Measurements from ENCODE around the gene SORCS1.

The SORCS1 gene

GRCh38 chr10:106815427-106816043, 349.0 kb downstream of the SORCS1 start:
- H2AFZ ChIP-seq (ENCODE audit: low read depth, low read length) = no peak overlapping the region
- H3K4me1 ChIP-seq (ENCODE audit: insufficient read depth, low read length) = peaks cover 2% of the 10 kb centered on the region
- H3K36me3 ChIP-seq (ENCODE audit: insufficient read depth, low read length) = no peaks in the 10 kb centered on the region
- no peaks in the 10 kb centered on the region for H3K27me3 ChIP-seq (ENCODE audit: insufficient read depth, low read length)
- no peak overlapping the region for H3K4me3 ChIP-seq (ENCODE audit: low read length)
- no peaks in the 10 kb centered on the region for H3K9me3 ChIP-seq (ENCODE audit: low read length)

GRCh38 chr10:106804992-106805582, 359.4 kb downstream of the SORCS1 start:
- H3K4me1 ChIP-seq (ENCODE audit: insufficient read depth, low read length) = no peaks in the 10 kb centered on the region
- H2AFZ ChIP-seq (ENCODE audit: low read depth, low read length) = no peak overlapping the region
- H3K4me3 ChIP-seq (ENCODE audit: low read length) = no peak overlapping the region
- H3K9me3 ChIP-seq (ENCODE audit: low read length) = no peaks in the 10 kb centered on the region
- no peaks in the 10 kb centered on the region for H3K27me3 ChIP-seq (ENCODE audit: insufficient read depth, low read length)
- H3K36me3 ChIP-seq (ENCODE audit: insufficient read depth, low read length) = no peaks in the 10 kb centered on the region

- H3K9me3 ChIP-seq (ENCODE audit: low read length) = no peaks in the 10 kb centered on the region
- no peaks in the 10 kb centered on the region for H3K36me3 ChIP-seq (ENCODE audit: insufficient read depth, low read length)
- no peak overlapping the region for H3K4me3 ChIP-seq (ENCODE audit: low read length)
- no peaks in the 10 kb centered on the region for H3K4me1 ChIP-seq (ENCODE audit: insufficient read depth, low read length)
- no peak overlapping the region for H2AFZ ChIP-seq (ENCODE audit: low read depth, low read length)
- H3K27me3 ChIP-seq (ENCODE audit: insufficient read depth, low read length) = no peaks in the 10 kb centered on the region
These were observed 361.6 kb downstream of the SORCS1 start for GRCh38 chr10:106802949-106803348.

GRCh38 chr10:106799776-106800175, 364.7 kb downstream of the SORCS1 start:
- Histone ChIP-seq H3K27me3 (ENCODE audit: insufficient read depth, low read length) (no peaks in the 10 kb centered on the region), H3K9me3 (ENCODE audit: low read length) (no peaks in the 10 kb centered on the region), H3K36me3 (ENCODE audit: insufficient read depth, low read length) (no peaks in the 10 kb centered on the region), H2AFZ (ENCODE audit: low read depth, low read length) (no peak overlapping the region), H3K4me3 (ENCODE audit: low read length) (no peak overlapping the region), H3K4me1 (ENCODE audit: insufficient read depth, low read length) (no peaks in the 10 kb centered on the region)

GRCh38 chr10:106795619-106796018, 368.9 kb downstream of the SORCS1 start:
- Histone ChIP-seq H3K4me3 (ENCODE audit: low read length) (no peak overlapping the region), H3K27me3 (ENCODE audit: insufficient read depth, low read length) (no peaks in the 10 kb centered on the region), H3K9me3 (ENCODE audit: low read length) (no peaks in the 10 kb centered on the region), H3K36me3 (ENCODE audit: insufficient read depth, low read length) (no peaks in the 10 kb centered on the region), H3K4me1 (ENCODE audit: insufficient read depth, low read length) (no peaks in the 10 kb centered on the region), H2AFZ (ENCODE audit: low read depth, low read length) (no peak overlapping the region)

GRCh38 chr10:106793617-106794016, 370.9 kb downstream of the SORCS1 start:
- Histone ChIP-seq H2AFZ (ENCODE audit: low read depth, low read length) (no peak overlapping the region), H3K4me1 (ENCODE audit: insufficient read depth, low read length) (no peaks in the 10 kb centered on the region), H3K36me3 (ENCODE audit: insufficient read depth, low read length) (no peaks in the 10 kb centered on the region), H3K27me3 (ENCODE audit: insufficient read depth, low read length) (no peaks in the 10 kb centered on the region), H3K4me3 (ENCODE audit: low read length) (no peak overlapping the region), H3K9me3 (ENCODE audit: low read length) (no peaks in the 10 kb centered on the region)

GRCh38 chr10:106789623-106790022, 374.9 kb downstream of the SORCS1 start:
- H3K9me3 ChIP-seq (ENCODE audit: low read length) = no peaks in the 10 kb centered on the region
- no peak overlapping the region for H3K4me3 ChIP-seq (ENCODE audit: low read length)
- no peaks in the 10 kb centered on the region for H3K4me1 ChIP-seq (ENCODE audit: insufficient read depth, low read length)
- H3K27me3 ChIP-seq (ENCODE audit: insufficient read depth, low read length) = no peaks in the 10 kb centered on the region
- H2AFZ ChIP-seq (ENCODE audit: low read depth, low read length) = no peak overlapping the region
- no peaks in the 10 kb centered on the region for H3K36me3 ChIP-seq (ENCODE audit: insufficient read depth, low read length)

GRCh38 chr10:106788982-106789381, 375.5 kb downstream of the SORCS1 start:
- no peaks in the 10 kb centered on the region for H3K9me3 ChIP-seq (ENCODE audit: low read length)
- no peaks in the 10 kb centered on the region for H3K4me1 ChIP-seq (ENCODE audit: insufficient read depth, low read length)
- H3K4me3 ChIP-seq (ENCODE audit: low read length) = no peak overlapping the region
- H3K36me3 ChIP-seq (ENCODE audit: insufficient read depth, low read length) = no peaks in the 10 kb centered on the region
- H3K27me3 ChIP-seq (ENCODE audit: insufficient read depth, low read length) = no peaks in the 10 kb centered on the region
- H2AFZ ChIP-seq (ENCODE audit: low read depth, low read length) = no peak overlapping the region

- Histone ChIP-seq H3K27me3 (ENCODE audit: insufficient read depth, low read length) (no peaks in the 10 kb centered on the region), H3K9me3 (ENCODE audit: low read length) (no peaks in the 10 kb centered on the region), H3K4me3 (ENCODE audit: low read length) (no peak overlapping the region), H3K4me1 (ENCODE audit: insufficient read depth, low read length) (no peaks in the 10 kb centered on the region), H3K36me3 (ENCODE audit: insufficient read depth, low read length) (no peaks in the 10 kb centered on the region), H2AFZ (ENCODE audit: low read depth, low read length) (no peak overlapping the region)
These were observed 379.0 kb downstream of the SORCS1 start for GRCh38 chr10:106785528-106785927.

- Histone ChIP-seq H3K27me3 (ENCODE audit: insufficient read depth, low read length) (no peaks in the 10 kb centered on the region), H2AFZ (ENCODE audit: low read depth, low read length) (no peak overlapping the region), H3K4me1 (ENCODE audit: insufficient read depth, low read length) (no peaks in the 10 kb centered on the region), H3K9me3 (ENCODE audit: low read length) (no peaks in the 10 kb centered on the region), H3K36me3 (ENCODE audit: insufficient read depth, low read length) (no peaks in the 10 kb centered on the region), H3K4me3 (ENCODE audit: low read length) (no peak overlapping the region)
These were observed 383.9 kb downstream of the SORCS1 start for GRCh38 chr10:106780632-106781031.

GRCh38 chr10:106777841-106778240, 386.7 kb downstream of the SORCS1 start:
- Histone ChIP-seq H3K4me3 (ENCODE audit: low read length) (no peak overlapping the region), H2AFZ (ENCODE audit: low read depth, low read length) (no peak overlapping the region)

GRCh38 chr10:106775127-106775526, 389.4 kb downstream of the SORCS1 start:
- no peaks in the 10 kb centered on the region for H3K4me1 ChIP-seq (ENCODE audit: insufficient read depth, low read length)
- H3K9me3 ChIP-seq (ENCODE audit: low read length) = no peaks in the 10 kb centered on the region
- no peak overlapping the region for H3K4me3 ChIP-seq (ENCODE audit: low read length)
- H3K27me3 ChIP-seq (ENCODE audit: insufficient read depth, low read length) = no peaks in the 10 kb centered on the region
- no peak overlapping the region for H2AFZ ChIP-seq (ENCODE audit: low read depth, low read length)
- H3K36me3 ChIP-seq (ENCODE audit: insufficient read depth, low read length) = no peaks in the 10 kb centered on the region

More at GRCh38 chr10:106777841-106778240, 386.7 kb downstream of the SORCS1 start:
- H3K27me3 ChIP-seq (ENCODE audit: insufficient read depth, low read length) = no peaks in the 10 kb centered on the region
- no peaks in the 10 kb centered on the region for H3K9me3 ChIP-seq (ENCODE audit: low read length)
- H3K36me3 ChIP-seq (ENCODE audit: insufficient read depth, low read length) = no peaks in the 10 kb centered on the region
- H3K4me1 ChIP-seq (ENCODE audit: insufficient read depth, low read length) = no peaks in the 10 kb centered on the region

GRCh38 chr10:106772957-106773356, 391.5 kb downstream of the SORCS1 start:
- H3K27me3 ChIP-seq (ENCODE audit: insufficient read depth, low read length) = no peaks in the 10 kb centered on the region
- H3K36me3 ChIP-seq (ENCODE audit: insufficient read depth, low read length) = no peaks in the 10 kb centered on the region
- H2AFZ ChIP-seq (ENCODE audit: low read depth, low read length) = no peak overlapping the region
- H3K4me1 ChIP-seq (ENCODE audit: insufficient read depth, low read length) = no peaks in the 10 kb centered on the region
- no peak overlapping the region for H3K4me3 ChIP-seq (ENCODE audit: low read length)
- H3K9me3 ChIP-seq (ENCODE audit: low read length) = no peaks in the 10 kb centered on the region

- H3K9me3 ChIP-seq (ENCODE audit: low read length) = no peaks in the 10 kb centered on the region
- H3K27me3 ChIP-seq (ENCODE audit: insufficient read depth, low read length) = no peaks in the 10 kb centered on the region
- no peak overlapping the region for H3K4me3 ChIP-seq (ENCODE audit: low read length)
- no peak overlapping the region for H2AFZ ChIP-seq (ENCODE audit: low read depth, low read length)
- H3K4me1 ChIP-seq (ENCODE audit: insufficient read depth, low read length) = no peaks in the 10 kb centered on the region
- no peaks in the 10 kb centered on the region for H3K36me3 ChIP-seq (ENCODE audit: insufficient read depth, low read length)
These were observed 393.4 kb downstream of the SORCS1 start for GRCh38 chr10:106771154-106771553.
